Tibial nerve (tissue), 4 donors: ENCODE results near the gene DGKI. TPM values are rescaled to one million over a fixed set of nuclear protein-coding genes. Genes with fewer than 3 reads are reported as not detected.

ENCODE experiments used
- DNase-seq, 2 donors: peaks; one replicate each; pipeline ENCODE4 v3.0.0-alpha.2; 2019; ENCODE audit warnings: low spot score in 2 of 2
- H3K27ac ChIP-seq, 4 donors: fragments of 200-600 bp; sonication (generic) in 3 of 4; one replicate each; pipeline ENCODE4 v1.5.1; 2017 to 2019; ENCODE audit warnings: mild to moderate bottlenecking in 1 of 4
- H3K27me3 ChIP-seq, 2 donors: fragments of 200-600 bp; sonication (generic) in 1 of 2; one replicate each; pipeline versions ENCODE4 v1.5.1 to v1.6.0; 2017 to 2019
- H3K36me3 ChIP-seq, 3 donors: fragments of 200-600 bp; sonication (generic); one replicate each; pipeline ENCODE4 v1.5.1; 2018 to 2019
- H3K4me1 ChIP-seq, 4 donors: fragments of 200-600 bp; sonication (generic) in 3 of 4; one replicate each; pipeline ENCODE4 v1.5.1; 2017 to 2019
- H3K4me3 ChIP-seq, 4 donors: fragments of 200-600 bp; sonication (generic) in 3 of 4; one replicate each; pipeline ENCODE4 v1.5.1; 2017 to 2019; ENCODE audit warnings: mild to moderate bottlenecking in 1 of 4, moderate library complexity in 1 of 4
- H3K9me3 ChIP-seq, 4 donors: fragments of 200-600 bp; sonication (generic) in 3 of 4; one replicate each; pipeline ENCODE4 v1.5.1; 2017 to 2019
- EP300 ChIP-seq, 2 donors: sonication (generic); formaldehyde crosslinking; IDR thresholded peaks; one replicate each; pipeline ENCODE4 v1.6.1; 2017; ENCODE audit warnings: antibody characterized with exemption in 2 of 2, mild to moderate bottlenecking in 1 of 2
- POLR2A ChIP-seq, 2 donors: fragments of 450-650 bp; IDR thresholded peaks; one replicate each; pipeline ENCODE4 v1.6.1; 2017; ENCODE audit warnings: antibody characterized with exemption in 2 of 2, mild to moderate bottlenecking in 2 of 2, moderate library complexity in 2 of 2
- WGBS, 2 donors: methylation state at CpG; one replicate each; pipeline ENCODE4 v1.1.5; 2018; 5-methylcytosine and 5-hydroxymethylcytosine counted together
- total RNA-seq, 4 donors: library from RNA; depleted of rRNA; stranded (reverse); fragments of >200 nt; gene quantifications; one replicate each; pipeline ENCODE4 v1.1.0, GENCODE V29; 2016
- TF ChIP-seq, protein P1 (sequence below), 5 experiments: fragments of 200-600 bp in 3 of 5; fragments of 450-650 bp in 2 of 5; sonication (generic) in 3 of 5; IDR thresholded peaks; one replicate each; pipeline ENCODE4 v1.5.1; 2016 to 2019; ENCODE audit warnings: antibody characterized with exemption in 5 of 5, mild to moderate bottlenecking in 3 of 5, moderate library complexity in 2 of 5

The DGKI gene
- total RNA-seq, 4 donors from 2014 or later, result 0.21 to 2.7 (median 1.7) TPM

DNA sequence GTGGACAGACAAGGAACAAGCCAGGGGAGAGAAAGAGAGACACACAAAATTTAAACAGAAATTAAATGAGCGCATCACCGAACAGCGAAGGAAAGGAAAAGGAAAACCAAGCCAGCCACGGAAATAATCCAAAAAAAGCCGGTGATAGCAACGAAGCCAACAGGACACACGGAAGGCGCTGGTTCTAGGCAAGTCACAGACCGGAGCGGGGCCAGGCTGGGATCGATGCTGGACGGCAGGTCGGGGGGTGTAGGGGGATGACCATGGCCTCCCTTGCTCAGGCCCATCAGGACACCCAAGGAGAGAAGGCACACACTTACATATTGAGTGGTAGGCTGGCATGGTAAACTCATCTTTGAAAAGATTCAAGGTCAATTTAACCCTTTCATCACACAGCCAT, 300.8 kb downstream of the DGKI start:
- no peaks in the 10 kb centered on the region for H3K27me3 ChIP-seq

DNA sequence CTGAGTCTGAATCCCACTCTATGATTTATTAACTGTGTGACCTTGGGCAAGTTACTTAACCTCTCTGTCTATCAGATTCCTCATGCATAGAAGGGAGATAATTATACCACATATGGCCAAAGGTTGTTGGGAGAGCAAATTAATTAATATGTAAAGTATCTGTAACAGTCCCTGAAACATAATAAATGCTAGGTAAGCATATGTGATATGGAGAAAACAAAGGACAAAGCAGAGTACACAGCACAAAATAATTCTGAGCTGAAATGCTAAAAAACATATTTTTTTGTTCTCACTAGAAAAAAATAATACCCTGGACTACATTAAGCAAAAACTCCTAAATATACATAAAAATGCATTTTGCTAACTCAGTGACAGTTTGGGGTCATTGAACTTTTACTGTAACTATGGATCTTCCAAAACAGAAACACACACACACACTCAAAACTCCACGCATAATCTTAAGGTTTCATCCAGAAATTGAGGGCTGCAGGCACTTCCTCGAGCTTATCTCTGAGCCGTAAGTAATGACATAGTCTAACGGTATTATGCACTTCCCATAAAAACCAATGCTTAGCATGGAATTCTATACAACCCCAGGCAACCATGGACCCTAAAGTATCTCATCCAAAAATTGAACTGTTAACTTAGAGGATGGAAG, 301.6 kb downstream of the DGKI start:
- no peak for DNase-seq
- no peak overlapping the region for H3K4me3 ChIP-seq
- WGBS, 2 donors, result 47 to 62% methylated on average over 4 of the region's 4 CpGs
- TF ChIP-seq, protein P1, sequence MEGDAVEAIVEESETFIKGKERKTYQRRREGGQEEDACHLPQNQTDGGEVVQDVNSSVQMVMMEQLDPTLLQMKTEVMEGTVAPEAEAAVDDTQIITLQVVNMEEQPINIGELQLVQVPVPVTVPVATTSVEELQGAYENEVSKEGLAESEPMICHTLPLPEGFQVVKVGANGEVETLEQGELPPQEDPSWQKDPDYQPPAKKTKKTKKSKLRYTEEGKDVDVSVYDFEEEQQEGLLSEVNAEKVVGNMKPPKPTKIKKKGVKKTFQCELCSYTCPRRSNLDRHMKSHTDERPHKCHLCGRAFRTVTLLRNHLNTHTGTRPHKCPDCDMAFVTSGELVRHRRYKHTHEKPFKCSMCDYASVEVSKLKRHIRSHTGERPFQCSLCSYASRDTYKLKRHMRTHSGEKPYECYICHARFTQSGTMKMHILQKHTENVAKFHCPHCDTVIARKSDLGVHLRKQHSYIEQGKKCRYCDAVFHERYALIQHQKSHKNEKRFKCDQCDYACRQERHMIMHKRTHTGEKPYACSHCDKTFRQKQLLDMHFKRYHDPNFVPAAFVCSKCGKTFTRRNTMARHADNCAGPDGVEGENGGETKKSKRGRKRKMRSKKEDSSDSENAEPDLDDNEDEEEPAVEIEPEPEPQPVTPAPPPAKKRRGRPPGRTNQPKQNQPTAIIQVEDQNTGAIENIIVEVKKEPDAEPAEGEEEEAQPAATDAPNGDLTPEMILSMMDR (IDR thresholded peaks at IDR 0.05), result no peak
- TF ChIP-seq EP300 (IDR thresholded peaks at IDR 0.05), result no peak
- no peak for TF ChIP-seq POLR2A (IDR thresholded peaks at IDR 0.05)
- H3K4me1 ChIP-seq, result no peaks in the 10 kb centered on the region
- H3K27ac ChIP-seq, result no peak overlapping the region
- H3K27me3 ChIP-seq, result no peaks in the 10 kb centered on the region
- no peaks in the 10 kb centered on the region for H3K9me3 ChIP-seq
- no peaks in the 10 kb centered on the region for H3K36me3 ChIP-seq

More for the DNA sequence above, 300.8 kb downstream of the DGKI start:
- 93 to 94% methylated on average over 13 of the region's 13 CpGs for WGBS, 2 donors
- Histone ChIP-seq H3K4me1 (no peaks in the 10 kb centered on the region), H3K9me3 (no peaks in the 10 kb centered on the region), H3K27ac (no peak overlapping the region), H3K36me3 (no peaks in the 10 kb centered on the region), H3K4me3 (no peak overlapping the region)
- TF ChIP-seq POLR2A (IDR thresholded peaks at IDR 0.05), result no peak
- TF ChIP-seq, protein P1 (IDR thresholded peaks at IDR 0.05), result no peak
- TF ChIP-seq EP300 (IDR thresholded peaks at IDR 0.05), result no peak
- no peak for DNase-seq

DNA sequence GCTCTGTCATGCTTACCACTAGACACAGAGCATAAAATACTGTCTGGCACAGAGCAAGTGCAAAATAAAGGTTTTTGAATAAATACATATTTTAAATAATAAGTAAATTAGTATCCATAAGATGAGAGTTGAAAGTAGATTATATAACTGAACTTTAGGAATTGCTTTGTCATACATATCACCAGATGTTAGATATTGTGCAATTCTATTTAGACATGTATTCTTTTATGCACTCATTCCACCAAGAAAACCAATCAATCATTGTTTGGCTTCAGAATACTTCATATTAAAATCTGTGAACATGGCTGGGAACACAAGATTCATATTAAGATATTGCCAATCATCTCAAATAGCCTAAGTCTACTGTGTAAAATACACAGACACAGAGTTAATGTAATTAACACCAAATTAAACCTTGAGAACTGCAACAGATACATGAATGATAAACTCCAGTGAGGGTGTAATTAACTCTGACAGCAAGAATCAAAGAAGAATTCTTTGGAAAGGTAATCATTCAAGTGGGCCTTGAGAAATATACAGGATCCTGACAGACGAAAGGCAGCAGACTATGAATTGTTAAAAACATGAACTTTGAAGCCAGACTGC, 302.2 kb downstream of the DGKI start:
- H3K4me3 ChIP-seq, result no peak overlapping the region
- WGBS, 2 donors, result 60 to 77% methylated on average over 1 of the region's 1 CpG
- H3K27ac ChIP-seq, result no peak overlapping the region
- H3K9me3 ChIP-seq, result no peaks in the 10 kb centered on the region
- TF ChIP-seq, protein P1 (IDR thresholded peaks at IDR 0.05), result no peak
- no peak for TF ChIP-seq POLR2A (IDR thresholded peaks at IDR 0.05)
- no peak for DNase-seq
- no peaks in the 10 kb centered on the region for H3K27me3 ChIP-seq
- H3K4me1 ChIP-seq, result no peaks in the 10 kb centered on the region
- H3K36me3 ChIP-seq, result no peaks in the 10 kb centered on the region

DNA sequence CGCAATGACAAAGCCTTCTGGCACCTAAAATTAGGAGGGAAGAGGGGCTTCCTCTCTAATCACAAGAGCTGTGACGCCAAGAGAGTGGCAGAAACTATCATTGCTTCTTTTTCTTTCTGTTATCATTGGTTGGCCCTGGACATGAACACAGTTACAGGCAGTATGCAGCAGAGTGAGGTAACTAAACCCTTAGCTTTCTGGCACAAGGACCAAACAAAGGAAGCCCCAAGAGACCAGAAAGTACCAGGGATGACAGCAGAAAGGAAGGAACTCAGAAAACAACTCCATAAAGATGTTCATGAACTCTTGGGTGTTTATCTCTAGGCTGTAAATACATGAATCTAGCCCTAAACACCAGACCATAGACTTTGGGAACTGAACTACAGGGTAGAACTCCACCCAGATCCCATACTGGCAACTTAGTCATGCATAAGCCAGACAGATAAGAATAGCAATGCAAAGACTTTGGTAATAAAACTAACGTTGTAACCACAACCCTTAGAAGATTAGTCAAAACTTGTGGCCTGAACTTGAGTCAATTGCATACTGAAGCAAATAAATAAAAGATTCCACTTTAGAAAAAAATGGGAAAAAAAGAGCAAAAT, 307.6 kb downstream of the DGKI start:
- no peaks in the 10 kb centered on the region for H3K36me3 ChIP-seq
- DNase-seq, result no peak
- TF ChIP-seq EP300 (IDR thresholded peaks at IDR 0.05) (no peak), POLR2A (IDR thresholded peaks at IDR 0.05) (no peak)
- TF ChIP-seq, protein P1 (IDR thresholded peaks at IDR 0.05), result no peak
- no peaks in the 10 kb centered on the region for H3K9me3 ChIP-seq
- no peaks in the 10 kb centered on the region for H3K27me3 ChIP-seq
- no peak overlapping the region for H3K4me3 ChIP-seq
- no peaks in the 10 kb centered on the region for H3K4me1 ChIP-seq
- H3K27ac ChIP-seq, result no peak overlapping the region
- 84 to 85% methylated on average over 3 of the region's 3 CpGs for WGBS, 2 donors

DNA sequence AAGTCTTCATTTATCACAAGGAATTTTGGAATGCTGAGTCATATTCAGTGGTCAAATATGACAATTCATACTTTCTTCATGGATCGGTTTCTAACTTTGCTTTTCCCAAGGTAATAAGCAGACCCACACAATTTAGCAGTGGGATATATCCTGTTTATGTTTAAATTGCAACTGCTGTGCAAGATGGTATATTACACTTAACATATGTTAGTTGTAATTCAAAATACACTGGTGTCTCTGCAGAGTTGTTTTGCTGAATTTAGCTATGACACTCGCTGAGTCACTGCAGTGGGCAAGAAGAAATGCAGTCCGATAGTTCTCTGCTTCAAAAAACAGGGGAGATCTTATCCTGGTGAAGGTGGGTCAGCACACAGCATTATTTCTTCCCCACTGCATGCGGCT, 308.4 kb downstream of the DGKI start:
- 70 to 75% methylated on average over 4 of the region's 4 CpGs for WGBS, 2 donors
- Histone ChIP-seq H3K4me1 (no peaks in the 10 kb centered on the region), H3K27ac (no peak overlapping the region), H3K9me3 (no peaks in the 10 kb centered on the region), H3K27me3 (no peaks in the 10 kb centered on the region), H3K4me3 (no peak overlapping the region), H3K36me3 (no peaks in the 10 kb centered on the region)
- no peak for DNase-seq
- TF ChIP-seq, protein P1 (IDR thresholded peaks at IDR 0.05), result no peak
- TF ChIP-seq EP300 (IDR thresholded peaks at IDR 0.05), result no peak
- no peak for TF ChIP-seq POLR2A (IDR thresholded peaks at IDR 0.05)
